Stimulated activated CD4-positive, alpha-beta T cell treated with anti-CD3 and anti-CD28 coated beads, TNF-alpha, amount 100 ng/mL, for 4 hours (primary cell): ENCODE measurements around the gene MAPK7.

Source experiments
- DNase-seq, 3 experiments: peaks; one replicate each; pipeline ENCODE4 v3.0.0-alpha.2; 2020; ENCODE audit warnings: low read depth in 3 of 3

Gene MAPK7

DNA sequence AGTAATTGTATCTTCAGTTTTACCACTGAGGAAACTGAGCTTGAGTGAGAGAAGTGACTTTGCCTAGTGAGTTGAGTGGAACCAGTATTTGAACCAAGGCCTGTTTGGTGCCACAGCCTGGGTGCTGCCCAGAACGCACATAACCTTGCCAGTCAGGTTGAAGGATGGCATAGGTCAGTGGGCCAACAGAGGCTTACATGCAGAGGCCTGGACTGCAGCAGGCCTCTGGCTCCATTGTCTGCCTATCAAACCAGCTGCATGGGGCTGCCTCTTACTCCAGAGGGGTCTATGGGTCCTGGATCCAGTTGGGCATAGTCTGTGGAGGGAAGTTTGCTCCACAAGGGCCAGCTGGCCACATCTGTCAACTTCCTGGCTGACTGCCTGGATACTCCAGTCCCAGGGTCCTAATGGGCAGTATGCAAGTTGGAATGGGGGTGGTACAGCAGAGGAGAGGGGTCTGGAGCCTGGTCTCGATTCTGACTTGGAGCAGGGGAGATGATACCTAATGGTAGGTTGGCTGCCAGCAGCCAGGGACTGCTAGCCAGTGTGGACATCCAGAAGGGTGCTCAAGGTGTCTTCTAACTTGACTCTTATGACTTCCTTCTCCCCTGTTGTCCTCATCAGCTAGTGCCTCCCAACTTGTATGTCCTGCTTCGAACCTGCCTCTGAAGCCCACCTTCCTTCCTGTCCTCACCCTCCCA is 21.6 kb downstream of the MAPK7 start:
- no peak for DNase-seq

GRCh38 chr17:19401321-19402010 is 23.2 kb downstream of the MAPK7 start:
- DNase-seq = no peak

GRCh38 chr17:19402171-19402570 is 23.9 kb downstream of the MAPK7 start:
- DNase-seq = no peak

GRCh38 chr17:19403021-19403420 is 24.7 kb downstream of the MAPK7 start:
- DNase-seq = no peak

- DNase-seq = no peak
Observed at GRCh38 chr17:19404264-19404663, 26.0 kb downstream of the MAPK7 start.

DNA sequence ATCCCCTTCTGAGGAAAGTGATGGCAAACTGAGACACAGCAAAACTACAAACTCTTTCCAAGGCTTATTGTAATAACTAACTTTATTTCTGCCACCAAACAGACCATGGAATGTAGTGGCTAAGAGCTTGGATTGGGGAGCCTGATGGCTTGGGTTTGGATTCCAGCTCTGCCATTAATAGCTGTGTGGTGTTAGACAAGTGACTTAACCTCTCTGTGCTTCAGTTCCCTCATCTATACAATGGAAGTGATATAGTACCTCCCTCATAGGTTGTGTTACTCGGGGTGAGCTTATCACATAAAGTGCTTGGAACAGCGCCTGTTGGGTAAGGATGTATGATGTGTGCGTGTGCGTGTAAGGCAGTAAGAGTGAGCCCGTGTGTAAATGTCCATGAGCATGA is 26.8 kb downstream of the MAPK7 start:
- no peak for DNase-seq

DNA sequence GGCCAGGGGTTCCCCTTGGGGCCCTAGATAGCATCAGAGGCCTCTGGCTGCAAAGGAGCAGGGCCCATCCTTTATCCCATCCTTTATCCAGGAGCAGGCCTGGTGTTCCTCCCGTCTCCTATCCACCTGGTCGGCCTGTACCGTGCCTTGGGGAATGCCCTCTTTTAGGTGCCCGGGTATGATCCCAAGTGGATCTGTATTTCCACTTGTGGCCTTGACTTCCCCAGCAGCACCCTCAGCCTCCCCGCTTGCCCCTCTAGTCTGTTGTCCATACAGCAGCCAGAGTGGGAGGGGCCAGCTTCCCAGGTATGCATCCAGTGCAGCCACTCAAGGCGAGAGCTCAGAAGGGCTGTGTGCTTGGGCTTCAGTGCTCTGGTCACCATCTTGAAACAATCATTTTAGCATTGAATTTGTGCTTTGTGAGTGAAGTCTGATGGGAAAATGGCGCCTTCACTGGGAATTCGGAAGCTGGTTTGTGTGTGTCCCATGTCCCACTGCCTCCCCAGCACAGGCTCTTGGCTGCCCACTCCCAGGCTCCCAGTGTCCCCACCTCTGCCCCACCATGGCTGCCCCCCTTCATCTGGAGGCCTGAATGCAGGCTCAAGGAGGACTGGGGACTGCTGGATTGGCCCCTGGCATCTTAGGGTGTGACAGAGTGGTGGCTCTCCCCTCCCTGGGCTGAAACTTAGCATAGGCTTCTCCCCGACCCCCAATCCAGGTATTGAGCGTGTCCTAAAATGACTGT is 29.5 kb downstream of the MAPK7 start:
- no peak for DNase-seq

DNA sequence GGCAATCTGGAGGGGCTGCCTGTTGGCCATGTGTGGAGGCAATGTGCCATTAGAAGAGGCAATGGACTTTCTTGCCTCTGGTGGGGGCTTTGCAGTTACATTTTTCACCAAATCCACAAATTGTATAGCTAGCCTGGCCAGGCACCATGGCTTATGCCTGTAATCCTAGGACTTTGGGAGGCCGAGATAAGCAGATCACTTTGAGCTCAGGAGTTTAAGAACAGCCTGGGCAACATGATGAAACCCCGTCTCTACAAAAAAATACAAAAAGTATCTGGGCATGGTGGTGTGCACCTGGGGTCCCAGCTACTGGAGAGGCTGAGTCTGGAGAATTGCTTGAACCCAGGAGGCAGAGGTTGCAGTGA is 30.0 kb downstream of the MAPK7 start:
- DNase-seq = no peak

- DNase-seq = no peak
Observed at GRCh38 chr17:19409066-19409465, 30.8 kb downstream of the MAPK7 start.

DNA sequence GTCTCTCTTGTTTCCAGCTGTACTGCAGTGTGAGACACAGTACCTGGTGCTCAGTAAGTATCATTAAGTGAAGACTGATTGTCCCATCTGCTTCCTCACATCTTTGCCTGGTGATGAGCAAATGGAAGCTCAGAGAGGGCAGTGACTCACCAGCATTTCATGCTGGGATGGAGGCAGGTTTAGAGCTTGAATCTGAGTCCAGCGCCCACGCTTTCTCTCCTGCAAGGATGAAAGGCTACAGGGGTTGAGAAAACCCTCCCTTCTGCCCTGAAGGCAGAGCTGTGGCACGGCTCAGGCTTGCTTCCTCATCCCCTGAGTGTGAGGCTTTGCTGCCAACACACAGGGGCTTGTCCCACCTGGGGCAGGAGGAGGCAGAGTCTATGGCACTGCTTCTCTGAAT is 31.2 kb downstream of the MAPK7 start:
- no peak for DNase-seq

- DNase-seq = no peak
Observed at GRCh38 chr17:19410091-19410490, 31.8 kb downstream of the MAPK7 start.

- no peak for DNase-seq
Observed at GRCh38 chr17:19410875-19411620, 32.8 kb downstream of the MAPK7 start, which contains the start of gene RNF112. TSS of gene RNF112 (plus strand) at chr17:19411232. CDS start at chr17:19411409, 177 bp downstream.

DNA sequence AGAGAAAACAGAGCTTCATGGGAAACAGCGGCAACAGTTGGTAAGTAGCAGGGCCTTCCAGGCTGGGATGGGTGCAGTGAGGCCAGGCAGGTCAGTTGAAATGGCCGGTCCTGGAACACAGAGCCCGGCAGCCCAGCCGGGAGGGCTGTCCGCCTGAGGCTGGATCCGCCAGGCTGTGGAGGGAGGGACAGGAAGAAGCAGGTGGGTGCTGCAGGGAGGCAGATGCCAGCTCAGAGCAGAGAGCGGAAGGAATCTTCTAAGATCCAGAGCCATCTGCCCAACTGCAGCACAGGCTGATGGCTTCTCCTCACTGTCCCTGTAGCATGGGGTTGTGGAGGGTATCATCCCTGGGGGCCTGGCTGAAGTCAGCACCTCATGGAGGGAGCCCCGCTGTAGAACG is 33.3 kb downstream of the MAPK7 start:
- DNase-seq = no peak

- DNase-seq = no peak
Observed at GRCh38 chr17:19412510-19412909, 34.2 kb downstream of the MAPK7 start.

DNA sequence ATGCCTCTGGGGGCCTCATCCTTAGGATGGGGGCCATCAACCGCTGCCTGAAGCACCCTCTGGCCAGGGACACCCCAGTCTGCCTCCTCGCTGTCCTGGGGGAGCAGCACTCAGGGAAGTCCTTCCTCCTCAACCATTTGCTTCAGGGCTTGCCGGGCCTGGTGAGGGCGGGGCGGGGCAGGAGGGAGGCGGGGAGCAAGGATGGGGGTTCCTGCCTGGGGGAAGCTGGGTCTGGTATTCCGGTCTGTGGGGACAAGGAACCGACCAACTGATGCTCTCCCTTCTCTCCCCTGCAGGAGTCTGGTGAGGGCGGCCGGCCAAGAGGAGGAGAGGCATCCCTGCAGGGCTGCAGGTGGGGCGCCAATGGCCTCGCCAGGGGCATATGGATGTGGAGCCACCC is 34.7 kb downstream of the MAPK7 start:
- DNase-seq = no peak

- no peak for DNase-seq
Observed at GRCh38 chr17:19413761-19414160, 35.5 kb downstream of the MAPK7 start.

DNA sequence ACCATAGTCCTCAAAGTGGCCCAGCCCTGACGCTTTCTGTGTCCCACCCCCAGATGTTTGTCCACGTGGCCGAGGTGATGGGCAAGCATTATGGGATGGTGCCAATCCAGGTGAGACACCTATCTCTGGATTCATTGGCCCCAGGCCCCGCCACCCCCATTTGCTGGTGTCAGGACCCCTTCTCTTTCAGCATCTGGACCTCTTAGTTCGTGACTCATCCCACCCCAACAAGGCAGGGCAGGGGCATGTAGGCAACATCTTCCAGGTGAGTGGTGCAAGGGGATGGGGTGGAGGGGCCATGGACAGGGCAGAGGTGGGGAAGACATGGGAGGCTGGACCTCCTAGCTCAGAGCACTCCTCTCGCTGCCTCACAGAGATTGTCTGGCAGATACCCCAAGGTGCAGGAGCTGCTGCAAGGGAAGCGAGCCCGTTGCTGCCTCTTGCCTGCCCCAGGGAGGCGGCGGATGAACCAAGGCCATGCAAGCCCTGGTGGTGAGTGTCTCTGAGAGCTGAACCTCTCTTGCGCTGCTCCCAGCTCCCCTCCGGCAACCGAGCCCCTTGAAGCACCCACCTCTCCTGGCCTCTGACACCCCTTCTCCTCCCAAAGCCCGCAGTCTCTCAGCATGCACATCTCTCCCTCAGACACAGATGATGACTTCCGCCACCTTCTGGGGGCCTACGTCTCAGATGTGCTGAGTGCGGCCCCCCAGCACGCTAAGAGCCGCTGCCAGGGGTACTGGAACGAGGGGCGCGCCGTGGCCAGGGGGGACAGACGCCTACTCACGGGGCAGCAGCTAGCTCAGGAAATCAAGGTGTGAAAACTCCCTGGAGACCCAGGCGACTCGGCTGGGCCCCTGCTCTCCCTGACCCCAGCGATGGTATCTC is 36.3 kb downstream of the MAPK7 start:
- DNase-seq = no peak

GRCh38 chr17:19415311-19415710 is 37.0 kb downstream of the MAPK7 start:
- DNase-seq = no peak

- no peak for DNase-seq
Observed at GRCh38 chr17:19415806-19416775, 37.8 kb downstream of the MAPK7 start.

- DNase-seq = no peak
Observed at GRCh38 chr17:19417611-19418010, 39.3 kb downstream of the MAPK7 start.
